Fibroblast of villous mesenchyme (primary cell): ENCODE measurements around the gene DDX39A. TPM values are rescaled to one million over a fixed set of nuclear protein-coding genes. Genes with fewer than 3 reads are reported as not detected.

Experiments
- DNase-seq: peaks from one replicate; pipeline ENCODE4 v3.0.0-alpha.2; 2010; ENCODE audit warnings: low read depth
- H3K4me3 ChIP-seq: 2 replicates; pipeline ENCODE4 v1.5.1; 2011; ENCODE audit warnings: low read depth, mild to moderate bottlenecking, low read length
- CTCF ChIP-seq: IDR thresholded peaks from 2 replicates; pipeline ENCODE4 v1.5.1; 2012; ENCODE audit warnings: low read depth, mild to moderate bottlenecking, low read length; ENCODE audit not compliant: insufficient read depth
- total RNA-seq: library from RNA; depleted of rRNA; stranded (reverse); fragments of >200 nt; gene quantifications from 2 replicates; pipeline ENCODE4 v1.2.3, GENCODE V29; 2012

Gene DDX39A
- total RNA-seq, 1 donor, result 56.6 TPM

GRCh38 chr19:14450876-14451275 is 31.7 kb upstream of the DDX39A start:
- TF ChIP-seq CTCF, result no peak
- no peak overlapping the region for H3K4me3 ChIP-seq
- no peak for DNase-seq

- DNase-seq, result peak; percentile 30
- TF ChIP-seq CTCF, result no peak
These were observed 31.2 kb upstream of the DDX39A start for GRCh38 chr19:14450168-14450874.

GRCh38 chr19:14449321-14449720 is 30.2 kb upstream of the DDX39A start:
- no peak for TF ChIP-seq CTCF
- no peak for DNase-seq
- H3K4me3 ChIP-seq, result no peak overlapping the region

More at GRCh38 chr19:14450168-14450874, 31.2 kb upstream of the DDX39A start:
- no peak overlapping the region for H3K4me3 ChIP-seq

GRCh38 chr19:14446336-14447036 is 27.3 kb upstream of the DDX39A start:
- DNase-seq, result no peak
- H3K4me3 ChIP-seq, result no peak overlapping the region
- no peak for TF ChIP-seq CTCF

- TF ChIP-seq CTCF, result no peak
- DNase-seq, result no peak
- no peak overlapping the region for H3K4me3 ChIP-seq
These were observed 24.6 kb upstream of the DDX39A start for GRCh38 chr19:14443632-14444216.

- H3K4me3 ChIP-seq, result no peak overlapping the region
- no peak for TF ChIP-seq CTCF
- DNase-seq, result no peak
These were observed 23.9 kb upstream of the DDX39A start for GRCh38 chr19:14442891-14443631.
